ENCODE results near the gene TMIGD2. TPM values are rescaled to one million over a fixed set of nuclear protein-coding genes. Genes with fewer than 3 reads are reported as not detected.
A peak's percentile ranks its signal among the peaks of the same experiment; 100 is the strongest.

TMIGD2 gene
- total and polyA plus RNA-seq, 2 of the 4 experiments (the other 2 are of a cell fraction) = not detected

GRCh38 chr19:4297901-4298809 is 4.0 kb downstream of the TMIGD2 start (continued):
- TF ChIP-seq FOS (IDR thresholded peaks at IDR 0.05; ENCODE audit: low read depth, low read length) = no peak

- WGBS, 2 experiments (ENCODE audit: extremely low coverage in 2 of 2, insufficient read length in 1 of 2) = 52% methylated on average over 3 of the region's 14 CpGs; no CpG with 5 or more reads in 1 of the 2 experiments
- intact Hi-C loops (cut with micrococcal nuclease) = no loop called here
- H3K79me1 ChIP-seq (ENCODE audit: low read depth in 1 of 2, low read length in 2 of 2) = no peaks in the 10 kb centered on the region
Measured at GRCh38 chr19:4295972-4296771, 6.0 kb downstream of the TMIGD2 start.

More at GRCh38 chr19:4295972-4296771, 6.0 kb downstream of the TMIGD2 start:
- ChIA-PET POLR2A (ENCODE audit: unreplicated experiment) (interaction anchor here (0.6 kb wide), 1 partner anchor 179 kb away, joined by 5 read pairs; no protein-coding TSS in a partner anchor), CTCF (no interaction called here)
- Histone ChIP-seq H3K23ac (ENCODE audit: low read depth, low read length) (no peak overlapping the region), H4K5ac (ENCODE audit: low read depth, low read length) (no peak overlapping the region), H2BK20ac (ENCODE audit: low read depth, low read length) (no peak overlapping the region), H3K14ac (replicated peaks; ENCODE audit: low read depth, low read length) (no peak overlapping the region), H2AFZ (replicated peaks; ENCODE audit: low read length, poor library complexity) (no peak overlapping the region), H4K91ac (ENCODE audit: insufficient read depth, low read depth, low read length) (no peak overlapping the region), H2BK5ac (ENCODE audit: low read depth, low read length, poor library complexity, severe bottlenecking) (no peak overlapping the region), H3K9ac (ENCODE audit: low read depth, low read length) (no peak overlapping the region), H2BK15ac (ENCODE audit: low read depth, low read length) (no peak overlapping the region), H3K4ac (ENCODE audit: low read depth, low read length) (no peak overlapping the region), H2BK120ac (ENCODE audit: low read depth, low read length) (no peak overlapping the region), H3K4me2 (ENCODE audit: low read depth, low read length) (no peak overlapping the region), H4K8ac (ENCODE audit: low read depth in 2 of 2, low read length in 2 of 2) (no peak overlapping the region), H3K27me3 (ENCODE audit: control insufficient read depth, insufficient read depth, low read length) (peaks cover 12% of the 10 kb centered on the region), H2AK5ac (ENCODE audit: low read depth, low read length) (no peak overlapping the region), H3K9me1 (ENCODE audit: insufficient read depth, low read length) (no peaks in the 10 kb centered on the region), H3K4me1 (ENCODE audit: control insufficient read depth, insufficient read depth, low read length) (peaks cover 3% of the 10 kb centered on the region; the same call in 1 of the 2 replicates), H4K20me1 (ENCODE audit: insufficient read depth, low read length) (no peaks in the 10 kb centered on the region), H3K56ac (ENCODE audit: extremely low read depth, insufficient read depth, low read length) (no peak overlapping the region), H3K18ac (ENCODE audit: low read depth, low read length) (no peak overlapping the region), H3K4me3 (ENCODE audit: insufficient read depth, low read depth, low read length) (no peak overlapping the region), H3K9me3 (ENCODE audit: control insufficient read depth, insufficient read depth, low read length) (no peaks in the 10 kb centered on the region), H3K27ac (ENCODE audit: insufficient read depth, low read length) (no peak overlapping the region), H2AK9ac (replicated peaks; ENCODE audit: low read depth, low read length, poor library complexity) (no peak overlapping the region), H3K36me3 (ENCODE audit: control insufficient read depth, insufficient read depth, low read length) (no peaks in the 10 kb centered on the region)
- ATAC-seq (ENCODE audit: low read depth) = peak; percentile 62
- no peak for DNase-seq
- TF ChIP-seq MAZ (IDR thresholded peaks at IDR 0.05; ENCODE audit: borderline replicate concordance, low read depth, low read length) (no peak), USF2 (IDR thresholded peaks at IDR 0.05; ENCODE audit: low read depth, low read length) (0 out of 2 replicates have a peak, but pooled peaks have one; percentile 25)
- in situ Hi-C loops (cut with MboI; ENCODE audit: low sequenced_read_pairs) = no loop called here
- dilution Hi-C loops (cut with HindIII; ENCODE audit: low sequenced_read_pairs, unreplicated experiment) = no loop called here
- BruUV-seq (replicated peaks) = no TSS peak
